HG03520 (cell line): ENCODE results near the gene CDH13.

Source experiments
- ATAC-seq: cut with Tn5 transposase; IDR thresholded peaks from one replicate; pipeline ENCODE4 v1.9.1; 2021; ENCODE audit warnings: mild to moderate bottlenecking, moderate library complexity; ENCODE audit not compliant: unreplicated experiment

CDH13 gene

DNA sequence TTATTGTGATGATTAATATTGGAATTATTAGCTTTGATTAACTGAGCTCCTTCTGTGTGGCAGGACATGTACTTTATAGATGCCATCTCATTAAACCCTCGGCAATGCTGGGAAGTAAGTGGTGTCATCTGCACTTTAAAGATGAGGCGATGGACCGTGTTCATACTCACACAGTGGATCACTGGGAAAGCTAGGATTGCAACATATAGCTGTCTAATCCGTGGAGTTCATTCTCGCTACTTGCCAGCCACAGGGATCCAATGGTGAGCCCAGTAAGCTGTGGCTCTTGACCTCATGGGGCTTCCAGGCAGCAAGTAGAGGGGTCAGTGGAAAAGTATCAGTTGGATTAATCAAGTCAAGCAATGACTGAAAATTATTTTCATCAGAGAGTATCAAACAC, 587.9 kb downstream of the CDH13 start:
- no peak for ATAC-seq

DNA sequence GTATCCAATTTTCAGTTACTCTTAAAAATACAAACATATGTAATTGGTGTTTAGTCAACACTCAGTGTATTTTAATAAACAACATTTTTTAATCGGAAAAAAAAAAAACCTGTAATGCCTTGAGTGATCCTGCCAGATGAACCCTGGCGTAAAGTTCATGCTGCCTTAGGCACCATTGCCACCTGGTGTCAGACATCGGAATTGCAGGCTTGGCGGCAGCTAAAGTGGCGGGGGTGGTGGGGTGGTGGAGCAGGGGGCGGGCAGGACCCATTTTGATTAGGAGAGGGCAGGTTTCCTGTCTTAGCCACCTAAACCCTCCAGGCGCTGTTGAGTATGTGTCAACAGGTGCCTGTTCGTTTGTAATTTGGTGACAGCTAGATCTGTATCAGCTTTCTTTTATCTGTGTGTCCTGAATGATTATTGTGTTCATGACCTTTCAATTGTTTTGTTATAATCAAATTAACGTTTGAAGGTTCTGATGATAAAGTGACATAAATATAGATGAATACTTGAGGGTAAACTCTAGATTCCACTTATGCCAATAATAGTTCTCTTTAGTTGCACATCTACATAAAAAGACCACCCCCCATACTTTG, 588.7 kb downstream of the CDH13 start:
- ATAC-seq: no peak

DNA sequence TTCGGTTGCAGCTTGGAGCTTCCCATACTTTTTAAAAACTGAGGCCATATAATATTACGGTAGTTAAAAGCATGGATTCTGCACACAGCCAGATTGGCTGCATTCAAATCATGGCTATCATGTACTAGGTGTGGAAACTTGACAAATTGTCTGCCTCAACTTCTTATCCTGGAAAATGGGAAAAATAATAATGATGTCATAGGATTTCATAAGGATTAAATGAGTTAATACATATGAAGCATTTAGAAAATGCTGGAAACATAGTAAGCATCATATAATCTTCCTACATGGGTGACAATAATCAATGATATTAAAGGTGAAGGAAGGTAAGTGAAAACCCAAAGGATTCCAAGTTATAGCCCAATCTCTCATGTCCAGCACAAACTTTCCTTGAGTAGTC, 592.5 kb downstream of the CDH13 start:
- no peak for ATAC-seq

DNA sequence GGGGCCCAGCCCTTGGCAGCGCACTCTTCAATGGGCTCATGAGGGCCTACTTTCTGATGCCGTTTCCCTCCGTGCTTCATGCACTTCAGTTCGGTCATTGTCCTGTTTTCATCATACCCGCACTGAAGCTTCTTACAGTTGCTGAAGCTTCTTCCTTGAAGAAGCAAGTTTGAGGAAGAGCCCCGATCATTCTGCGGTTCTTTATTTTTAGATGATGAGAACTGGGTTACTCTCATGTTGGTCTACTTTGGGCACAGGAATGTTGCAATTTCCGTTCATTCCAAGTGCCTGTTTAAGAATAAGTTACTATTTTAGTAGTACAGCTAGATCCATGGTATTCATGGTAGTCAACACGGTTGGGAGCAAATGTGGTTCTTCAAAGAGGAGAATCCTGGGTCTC, 593.3 kb downstream of the CDH13 start:
- ATAC-seq: no peak

DNA sequence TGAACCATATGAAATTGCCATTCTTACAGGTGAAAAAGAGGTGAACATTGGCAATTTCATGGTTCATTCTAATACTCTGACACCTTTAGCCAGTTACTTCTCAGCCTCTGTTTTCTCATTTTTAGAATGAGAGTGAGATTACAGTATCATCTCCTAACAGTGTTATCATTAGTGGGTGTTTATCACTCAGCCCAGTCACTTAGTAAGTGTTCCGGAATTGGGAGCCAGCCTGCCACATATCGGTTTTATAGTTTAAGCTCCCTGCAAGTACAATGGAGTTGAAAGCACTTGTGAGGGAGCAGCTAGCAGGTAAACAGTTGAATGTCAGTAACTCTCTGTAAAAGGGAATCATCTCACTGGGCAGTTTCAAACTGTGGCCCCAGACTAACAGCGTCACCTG, 597.9 kb downstream of the CDH13 start:
- no peak for ATAC-seq

DNA sequence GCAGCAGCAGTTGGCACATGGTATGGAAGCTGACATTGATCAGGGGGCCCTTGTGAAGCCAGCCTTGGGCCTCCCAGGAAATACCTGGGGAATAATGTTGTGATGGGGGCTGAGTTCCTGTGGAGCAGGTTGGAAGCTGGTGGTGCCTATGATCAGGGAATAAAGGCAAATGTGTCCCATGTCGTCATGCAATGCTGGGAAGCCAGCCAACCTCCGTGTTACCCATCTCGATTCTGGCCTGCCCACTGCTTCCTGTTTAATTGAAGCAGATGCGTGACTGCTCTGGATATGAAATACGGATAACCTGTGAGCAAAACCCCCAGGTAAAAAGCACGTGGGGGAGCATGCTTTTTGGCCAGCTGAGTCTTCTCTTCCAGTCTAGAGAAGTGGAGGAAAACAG, 600.6 kb downstream of the CDH13 start:
- no peak for ATAC-seq

DNA sequence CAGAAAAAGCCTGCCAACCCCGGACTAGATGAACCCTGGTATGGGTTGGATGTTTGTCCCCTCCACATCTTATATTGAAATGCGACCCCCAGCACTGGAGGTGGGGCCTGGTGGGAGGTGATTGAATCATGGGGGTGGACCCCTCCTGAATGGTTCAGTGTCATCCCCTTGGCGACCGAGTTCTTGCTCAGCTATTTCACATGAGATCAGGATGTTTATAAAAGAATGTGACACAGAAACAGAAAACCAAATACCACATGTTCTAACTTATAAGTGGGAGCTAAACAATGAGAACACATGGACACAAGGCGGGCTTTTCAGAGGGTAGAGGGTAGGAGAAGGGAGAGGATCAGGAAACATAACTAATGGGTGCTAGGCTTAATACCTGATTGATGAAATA, 605.0 kb downstream of the CDH13 start:
- no peak for ATAC-seq

DNA sequence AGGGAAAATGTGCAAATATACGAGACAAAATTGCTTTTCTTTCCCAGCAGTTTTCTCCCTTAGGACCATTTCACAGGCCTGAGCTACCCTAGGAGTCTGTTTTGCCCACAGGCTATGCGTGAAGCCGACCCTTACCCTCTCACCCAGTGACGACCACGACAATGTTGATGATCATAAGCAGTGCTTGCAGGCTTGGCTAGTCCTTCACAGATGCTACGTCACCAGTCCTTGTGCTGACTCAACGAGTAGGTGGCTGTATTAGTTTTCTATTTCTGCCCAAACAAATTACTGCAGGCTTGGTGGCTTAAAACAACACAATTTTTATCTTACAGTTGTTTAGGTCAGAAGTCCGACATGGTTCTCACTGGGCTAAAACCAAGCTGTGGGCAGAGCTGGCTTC, 606.4 kb downstream of the CDH13 start:
- ATAC-seq: no peak

DNA sequence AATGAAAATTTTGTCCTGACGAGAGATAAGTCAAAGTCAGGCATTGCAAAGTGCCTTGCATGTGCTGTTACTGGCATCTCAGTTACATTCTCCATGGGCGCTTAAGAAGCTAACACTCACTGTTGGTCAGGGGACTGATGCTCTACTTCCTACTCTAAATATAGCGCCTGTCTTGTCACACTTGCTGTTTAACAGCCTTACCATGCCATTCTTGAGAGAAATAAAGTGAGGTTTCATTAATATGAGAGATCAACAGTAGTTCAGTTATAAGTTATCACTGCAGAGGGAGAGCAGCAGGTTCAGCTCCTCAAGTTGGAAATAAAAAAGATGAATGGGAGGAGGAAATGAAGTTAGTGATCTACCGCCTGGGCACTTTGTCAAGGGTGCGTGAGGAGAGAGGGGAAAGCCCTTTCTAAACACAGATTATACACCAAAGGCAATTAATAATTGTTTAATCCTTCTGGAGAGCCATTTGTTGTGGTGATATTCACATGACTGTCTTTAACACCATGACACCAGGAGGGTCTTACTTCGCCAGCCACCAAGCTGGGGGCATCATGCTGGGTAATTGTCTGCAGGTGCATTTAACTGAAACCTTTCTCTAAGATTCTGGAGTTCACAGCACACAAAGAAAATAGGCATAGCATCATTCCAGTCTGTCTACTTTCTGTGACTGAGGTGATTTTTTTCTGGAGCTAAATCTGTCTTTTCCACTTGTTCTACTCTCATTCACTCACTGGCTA, 612.4 kb downstream of the CDH13 start:
- ATAC-seq: no peak

DNA sequence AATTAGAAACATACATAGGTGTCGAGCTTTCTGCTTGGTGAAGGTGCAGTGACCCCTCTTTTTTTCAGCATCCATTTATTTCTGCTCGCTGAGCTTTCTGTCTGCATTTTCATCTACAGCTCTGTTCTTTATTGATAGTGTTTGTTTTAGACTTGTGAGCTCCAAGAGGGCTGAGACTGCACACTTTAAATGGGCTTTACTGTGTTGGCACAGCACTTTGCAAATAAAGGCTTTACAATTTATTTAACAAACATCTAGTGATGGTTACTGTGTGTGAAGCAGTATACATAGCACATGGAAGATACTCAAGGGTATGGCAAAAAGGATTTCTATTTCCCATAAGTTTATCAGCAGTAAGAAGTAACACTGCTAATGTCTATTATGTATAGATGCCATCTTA, 617.3 kb downstream of the CDH13 start:
- ATAC-seq: no peak

DNA sequence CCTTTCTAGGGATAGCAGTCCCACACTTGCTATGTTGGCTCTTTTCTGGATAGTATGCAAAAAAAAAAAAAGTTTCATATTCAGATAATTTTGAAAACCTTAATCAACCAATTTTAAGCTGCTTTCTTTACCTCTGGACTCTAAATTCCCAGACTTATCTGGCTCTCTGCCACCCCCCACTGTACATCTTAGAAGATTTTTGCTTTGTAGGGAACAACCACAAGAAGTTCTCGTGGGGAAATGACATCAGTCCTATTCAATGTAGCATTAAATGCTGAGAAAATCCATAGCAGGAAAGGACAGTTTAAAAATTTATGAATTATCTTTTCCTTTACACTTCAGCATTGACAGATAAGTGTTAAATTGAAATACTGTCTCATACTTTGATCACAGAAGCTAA, 618.3 kb downstream of the CDH13 start:
- ATAC-seq: no peak

DNA sequence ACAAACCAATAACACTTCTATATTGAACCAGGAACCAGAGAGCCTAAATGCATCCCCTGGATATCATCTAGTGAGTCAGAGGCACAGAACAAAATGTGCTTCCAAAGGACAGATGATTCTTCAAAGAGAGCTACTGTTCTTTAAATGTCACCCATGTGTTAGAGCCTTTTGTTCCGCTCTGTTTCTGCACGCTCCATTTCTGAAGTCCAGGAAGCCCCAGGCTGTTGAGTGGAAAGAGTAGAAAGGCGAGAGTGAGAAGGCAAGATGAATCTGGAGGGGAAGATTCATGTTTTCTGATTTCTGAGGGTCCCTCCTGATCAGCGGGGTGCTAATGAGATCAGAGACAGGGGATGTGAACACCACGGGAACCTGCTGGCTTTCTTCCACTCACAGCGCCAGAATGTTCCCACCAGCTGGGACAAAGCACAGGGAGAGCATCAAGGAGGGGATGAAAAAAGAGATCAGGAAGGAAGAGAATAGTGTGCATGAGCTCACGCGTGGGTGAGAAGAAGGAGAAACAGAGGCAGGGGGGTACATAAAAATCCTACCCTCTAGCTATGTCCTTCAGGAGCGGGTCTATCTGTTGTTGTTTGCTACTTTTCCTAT, 621.1 kb downstream of the CDH13 start:
- ATAC-seq: no peak

DNA sequence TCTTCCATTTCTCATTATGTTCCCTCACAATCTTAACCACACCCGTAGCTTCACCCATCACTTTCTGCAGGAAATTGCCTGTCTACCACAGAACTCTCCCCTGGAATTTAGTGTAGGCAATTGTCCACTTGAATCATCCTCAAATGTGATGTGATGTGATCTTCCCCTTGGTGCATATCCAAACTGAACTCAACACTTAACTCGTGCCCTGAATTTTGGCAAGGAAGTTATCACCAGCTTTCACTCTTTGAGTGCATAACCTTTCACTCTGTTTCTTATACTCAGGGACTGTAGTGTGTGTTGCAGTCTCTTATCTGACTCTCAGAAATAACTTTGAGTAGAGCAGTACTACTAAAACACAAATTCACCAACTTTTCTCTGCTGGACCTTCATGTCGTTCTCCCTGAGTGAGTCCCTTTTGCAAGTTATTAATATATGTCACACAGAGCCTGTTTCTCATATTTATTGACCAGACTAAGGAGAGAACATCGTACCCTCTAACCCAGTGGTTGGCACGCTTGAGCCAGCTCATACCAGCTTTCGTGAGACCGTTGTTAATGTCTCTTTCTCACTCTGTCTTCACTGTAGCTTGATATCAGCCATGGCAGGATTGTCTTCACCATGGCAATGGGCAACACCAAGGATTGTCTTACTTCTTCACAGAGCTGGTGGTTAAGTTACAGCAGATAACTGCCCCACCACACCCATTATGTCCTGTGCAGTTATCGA, 622.1 kb downstream of the CDH13 start:
- ATAC-seq: no peak

DNA sequence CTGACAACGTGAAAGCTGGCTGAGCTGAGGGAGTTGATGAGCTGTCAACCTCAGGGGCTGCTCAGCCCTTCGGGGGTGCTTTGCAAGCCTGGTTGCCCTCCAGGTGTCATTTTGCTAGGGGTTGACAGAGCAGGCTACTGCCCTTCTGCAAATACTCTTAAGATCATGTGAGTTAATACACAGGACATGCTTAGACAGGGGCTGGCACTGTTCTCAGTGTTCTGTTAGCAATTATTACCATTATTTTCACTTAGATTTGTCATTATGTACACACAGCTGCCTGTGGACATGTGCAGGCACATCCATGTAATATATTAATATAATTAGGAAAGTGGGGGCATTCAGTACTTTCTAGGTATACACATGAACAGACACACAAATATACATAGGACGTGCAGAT, 626.8 kb downstream of the CDH13 start:
- no peak for ATAC-seq

DNA sequence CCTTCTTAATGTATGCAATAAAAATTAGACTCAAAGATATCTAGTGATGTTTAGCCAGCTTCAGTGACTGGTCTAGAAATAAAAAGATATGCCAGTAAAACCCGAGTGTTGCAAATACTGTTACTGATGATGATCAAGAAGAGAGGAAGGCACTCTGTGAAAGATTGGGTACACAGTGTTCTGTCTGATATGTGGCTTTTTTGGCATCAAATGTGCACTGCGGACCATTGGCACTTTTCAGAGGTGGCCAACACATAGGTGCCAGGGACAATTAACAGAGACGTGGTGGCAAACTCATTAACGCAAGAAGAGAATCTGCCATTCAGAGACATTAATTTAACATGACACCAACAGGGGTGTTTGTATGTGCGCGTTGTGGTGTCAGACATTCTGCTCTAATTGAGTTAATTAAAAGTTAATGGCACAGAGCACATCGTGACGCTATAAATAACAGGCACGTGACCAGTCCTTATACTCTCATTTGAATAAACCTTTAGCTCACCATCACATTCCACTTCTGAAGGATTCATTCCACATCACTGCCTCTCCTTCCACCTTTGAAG, 631.7 kb downstream of the CDH13 start:
- no peak for ATAC-seq

DNA sequence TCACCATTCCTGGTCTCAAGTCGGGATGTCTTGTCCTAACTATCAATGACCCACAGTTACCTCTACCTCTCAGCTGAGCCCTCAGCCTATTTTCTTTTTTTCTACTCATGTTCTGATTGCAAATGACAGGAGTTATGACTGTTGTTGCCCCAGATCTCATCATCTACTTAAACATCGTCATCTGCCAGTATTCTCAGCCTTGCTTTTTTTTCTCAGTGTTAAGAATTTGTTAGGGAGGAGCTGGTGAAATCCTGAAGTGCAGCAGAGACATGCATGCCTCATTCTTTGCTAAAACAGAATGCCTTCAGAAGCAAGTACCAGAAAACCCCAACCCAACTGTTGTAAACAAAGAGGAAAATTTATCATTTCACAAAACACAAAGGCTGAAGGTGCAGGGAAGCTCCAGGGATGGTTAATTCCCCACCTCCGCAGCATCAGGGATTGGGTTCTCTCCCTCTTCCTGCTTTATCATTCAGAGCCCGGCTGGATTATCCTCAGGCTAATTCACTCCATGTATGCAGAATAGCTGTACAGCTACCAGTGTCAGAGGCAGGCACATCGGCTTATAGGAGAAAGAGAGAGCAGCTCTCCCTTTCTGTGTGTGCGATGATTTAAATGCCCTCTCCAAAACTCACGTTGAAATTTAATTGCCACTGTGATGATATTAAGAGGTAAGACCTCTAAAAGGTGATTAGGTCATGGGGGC, 640.2 kb downstream of the CDH13 start:
- ATAC-seq: no peak

DNA sequence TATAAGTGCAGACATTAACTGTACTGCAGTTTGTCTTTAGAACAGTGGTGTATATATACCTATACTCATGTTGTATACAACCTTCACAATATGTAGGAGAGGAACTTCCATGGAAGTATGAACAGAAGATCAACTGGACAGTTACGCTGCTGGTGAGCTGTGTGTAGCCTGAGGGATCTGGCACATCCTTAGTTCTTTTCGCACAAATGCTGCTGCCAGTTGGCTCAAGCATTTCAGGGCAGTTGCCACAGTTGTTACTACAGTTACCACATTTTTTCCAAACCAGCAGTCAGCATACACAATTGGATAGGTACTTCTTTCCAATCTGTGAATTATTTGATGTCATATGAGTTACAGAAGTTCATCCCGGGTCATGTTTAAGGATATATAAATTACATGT, 641.4 kb downstream of the CDH13 start:
- ATAC-seq: no peak

DNA sequence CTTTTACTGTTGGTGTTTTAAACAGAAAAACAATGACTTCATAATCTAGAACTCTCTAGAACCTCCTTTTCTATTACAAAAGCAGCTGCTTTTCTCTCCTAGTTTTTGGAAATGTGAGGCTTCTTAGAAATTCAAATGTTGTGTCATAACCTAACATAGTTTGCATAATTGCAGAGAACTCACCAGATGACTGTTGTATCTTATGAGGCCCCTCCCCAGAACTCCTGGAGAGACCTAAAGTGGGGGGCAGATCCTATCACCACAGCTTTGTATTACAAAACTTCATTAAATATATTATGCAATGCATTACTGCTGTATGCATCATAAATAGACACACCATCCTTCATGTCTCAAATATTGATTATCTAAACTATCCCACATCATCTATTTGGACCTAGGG, 642.3 kb downstream of the CDH13 start:
- no peak for ATAC-seq

DNA sequence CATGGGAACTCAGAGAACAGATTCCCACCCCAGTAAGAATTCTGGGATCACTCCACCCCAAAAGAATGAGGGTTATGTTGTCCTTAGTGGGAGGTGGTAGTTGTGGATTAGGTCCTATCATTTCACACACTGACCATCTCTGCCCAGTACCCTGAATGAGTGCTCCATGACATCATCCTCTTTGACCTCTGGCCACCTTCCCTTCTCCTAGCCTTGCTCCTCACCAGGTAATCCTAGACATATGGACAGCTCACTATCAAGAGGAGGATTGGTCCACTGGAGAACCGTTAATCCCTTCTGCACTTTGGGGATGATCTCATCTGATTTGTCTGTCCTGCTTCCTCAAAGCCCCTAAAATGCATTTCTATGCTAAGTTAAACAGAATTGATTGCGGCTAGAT, 642.8 kb downstream of the CDH13 start:
- no peak for ATAC-seq

DNA sequence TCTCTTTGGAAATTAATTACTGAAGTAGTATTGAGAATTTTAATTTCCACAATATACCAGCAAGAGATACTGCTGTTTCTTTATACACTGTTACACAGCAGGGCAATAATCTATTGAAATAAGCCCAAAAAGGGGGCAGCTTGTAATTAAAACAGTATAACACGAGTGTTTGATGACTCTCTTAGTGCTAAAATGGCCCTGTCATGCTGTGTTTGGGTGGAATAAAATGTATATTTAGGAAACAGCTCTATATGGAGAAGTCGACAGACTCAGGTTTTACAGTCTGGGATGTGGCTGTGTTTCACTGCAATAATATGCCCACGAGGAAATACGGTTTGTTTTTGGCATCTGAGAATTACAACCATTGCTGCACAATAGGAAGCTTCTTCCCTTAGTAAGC, 643.3 kb downstream of the CDH13 start:
- ATAC-seq: no peak

DNA sequence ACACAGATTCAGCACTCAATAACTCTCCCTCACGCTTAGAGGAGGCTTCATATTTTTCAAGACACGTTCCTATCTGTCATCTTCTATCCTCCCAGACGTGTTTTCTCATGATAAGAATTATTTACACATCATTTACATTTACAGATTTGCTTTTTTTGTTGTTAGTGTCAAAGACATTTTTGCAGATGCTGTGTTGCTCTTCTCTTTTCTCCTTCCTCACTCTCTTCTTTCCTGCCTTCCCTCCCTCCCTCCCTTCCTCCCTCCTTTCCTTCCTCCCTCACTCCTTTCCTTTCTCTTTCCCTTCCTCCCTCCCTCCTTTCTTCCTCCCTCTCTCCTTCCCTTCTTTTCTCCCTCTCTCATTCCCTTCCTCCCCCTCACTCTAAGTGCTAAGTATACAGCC, 643.9 kb downstream of the CDH13 start:
- ATAC-seq: no peak
